ENCODE data around the gene SYTL2. TPM values are rescaled to one million over a fixed set of nuclear protein-coding genes. Genes with fewer than 3 reads are reported as not detected.

The SYTL2 gene
- total RNA-seq, 1 experiment from 2014 or later: 5.2 TPM

GRCh38 chr11:85829172-85829571 is 18.2 kb upstream of the SYTL2 start:
- H3K4ac ChIP-seq (ENCODE audit: low read depth, low read length): no peak overlapping the region
- no peaks in the 10 kb centered on the region for H4K20me1 ChIP-seq (ENCODE audit: control insufficient read depth, insufficient read depth, insufficient read length)
- no peak overlapping the region for H3K27ac Mint-ChIP-seq
- H3K4me1 Mint-ChIP-seq: peaks cover 10 to 11% of the 10 kb centered on the region in 2 experiments; a peak in 3 of 4 replicates
- no peak overlapping the region for H3K9ac ChIP-seq (ENCODE audit: extremely low read depth, insufficient read length, low read length)
- no CpG with 5 or more reads among the region's 2 CpGs for WGBS (ENCODE audit: extremely low coverage, insufficient read length, low lambda C conversion rate)
- no peak overlapping the region for H3K56ac ChIP-seq (ENCODE audit: insufficient read length, low read depth, low read length)
- H3K9me3 ChIP-seq (ENCODE audit: control insufficient read depth, low read depth, low read length): no peaks in the 10 kb centered on the region
- no peak overlapping the region for H4K91ac ChIP-seq (ENCODE audit: insufficient read length, low read depth, low read length)
- H3T11ph ChIP-seq (ENCODE audit: low read length): no peak overlapping the region
- H3K27me3 ChIP-seq (ENCODE audit: insufficient read depth, low read length): no peaks in the 10 kb centered on the region; the same call in 1 of the 2 replicates
- H2BK5ac ChIP-seq (ENCODE audit: insufficient read length, low read length): no peak overlapping the region
- H4K5ac ChIP-seq (ENCODE audit: insufficient read length, low read depth, low read length): no peak overlapping the region
- no peak overlapping the region for H2BK20ac ChIP-seq (ENCODE audit: low read depth, low read length, poor library complexity, severe bottlenecking)
- TF ChIP-seq, protein P1, sequence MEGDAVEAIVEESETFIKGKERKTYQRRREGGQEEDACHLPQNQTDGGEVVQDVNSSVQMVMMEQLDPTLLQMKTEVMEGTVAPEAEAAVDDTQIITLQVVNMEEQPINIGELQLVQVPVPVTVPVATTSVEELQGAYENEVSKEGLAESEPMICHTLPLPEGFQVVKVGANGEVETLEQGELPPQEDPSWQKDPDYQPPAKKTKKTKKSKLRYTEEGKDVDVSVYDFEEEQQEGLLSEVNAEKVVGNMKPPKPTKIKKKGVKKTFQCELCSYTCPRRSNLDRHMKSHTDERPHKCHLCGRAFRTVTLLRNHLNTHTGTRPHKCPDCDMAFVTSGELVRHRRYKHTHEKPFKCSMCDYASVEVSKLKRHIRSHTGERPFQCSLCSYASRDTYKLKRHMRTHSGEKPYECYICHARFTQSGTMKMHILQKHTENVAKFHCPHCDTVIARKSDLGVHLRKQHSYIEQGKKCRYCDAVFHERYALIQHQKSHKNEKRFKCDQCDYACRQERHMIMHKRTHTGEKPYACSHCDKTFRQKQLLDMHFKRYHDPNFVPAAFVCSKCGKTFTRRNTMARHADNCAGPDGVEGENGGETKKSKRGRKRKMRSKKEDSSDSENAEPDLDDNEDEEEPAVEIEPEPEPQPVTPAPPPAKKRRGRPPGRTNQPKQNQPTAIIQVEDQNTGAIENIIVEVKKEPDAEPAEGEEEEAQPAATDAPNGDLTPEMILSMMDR (conservative IDR thresholded peaks at IDR 0.05): no peak
- no peak overlapping the region for H4K8ac ChIP-seq (replicated peaks; ENCODE audit: insufficient read length, low read depth, low read length)
- no peak overlapping the region for H3K14ac ChIP-seq (ENCODE audit: insufficient read depth, low read length)
- H3K23ac ChIP-seq (ENCODE audit: insufficient read length, low read depth, low read length): no peak overlapping the region
- H2BK120ac ChIP-seq (ENCODE audit: low read depth, low read length, poor library complexity, severe bottlenecking): no peak overlapping the region
- no peak overlapping the region for H2BK15ac ChIP-seq (ENCODE audit: low read depth, low read length)
- H3K27me3 Mint-ChIP-seq (ENCODE audit: low read depth): peaks cover 3% of the 10 kb centered on the region
- H2AK5ac ChIP-seq (ENCODE audit: insufficient read length, low read length): no peak overlapping the region
- no peak overlapping the region for H3K4me2 ChIP-seq (ENCODE audit: insufficient read depth, insufficient read length, low read length)
- no peak overlapping the region for H3K27ac ChIP-seq (ENCODE audit: insufficient read length, low read depth, low read length)
- no peak overlapping the region for H3K4me3 Mint-ChIP-seq
- no peaks in the 10 kb centered on the region for H3K79me1 ChIP-seq (ENCODE audit: insufficient read depth, low read depth, low read length, poor library complexity, severe bottlenecking)
- H3K23me2 ChIP-seq (ENCODE audit: insufficient read length, low read depth, low read length, poor library complexity, severe bottlenecking): no peaks in the 10 kb centered on the region
- H3K79me2 ChIP-seq (ENCODE audit: insufficient read depth, low read length): no peaks in the 10 kb centered on the region
- no peak for DNase-seq
- H3K9me3 Mint-ChIP-seq: no peaks in the 10 kb centered on the region; a peak in 1 of 5 replicates
- H2BK12ac ChIP-seq (ENCODE audit: insufficient read length, low read depth, low read length): no peak overlapping the region
- no peak overlapping the region for H2AFZ ChIP-seq (ENCODE audit: low read length)
- no peaks in the 10 kb centered on the region for H3K4me1 ChIP-seq (ENCODE audit: insufficient read depth, low read length)
- H3K18ac ChIP-seq (ENCODE audit: insufficient read length, low read depth, low read length): no peak overlapping the region
- H3K36me3 Mint-ChIP-seq (ENCODE audit: insufficient read depth in 1 of 3, low read depth in 3 of 3): no peaks in the 10 kb centered on the region
